HL-60 (cell line): ENCODE results near the gene RAB3C.

Experiments
- DNase-seq, 2 experiments: peaks; one replicate each; pipeline ENCODE4 v3.0.0-alpha.2; 2010 to 2020; ENCODE audit warnings: low read depth in 1 of 2, low spot score in 1 of 2
- H3K27ac ChIP-seq: fragments of 250-450 bp; sonication (Bioruptor Pico); replicated peaks from 2 replicates; pipeline ENCODE4 v1.5.1; 2020; ENCODE audit warnings: mild to moderate bottlenecking, moderate library complexity
- H3K27me3 ChIP-seq: fragments of 250-450 bp; sonication (Bioruptor Pico); 2 replicates; pipeline ENCODE4 v1.5.1; 2021; ENCODE audit warnings: mild to moderate bottlenecking, moderate library complexity; ENCODE audit not compliant: insufficient read depth, poor library complexity, severe bottlenecking
- H3K4me3 ChIP-seq: replicated peaks from 2 replicates; pipeline ENCODE4 v1.5.1; 2011; ENCODE audit warnings: mild to moderate bottlenecking, control low read depth, low read length; ENCODE audit not compliant: insufficient read depth
- GABPA ChIP-seq: IDR thresholded peaks from 2 replicates; pipeline ENCODE4 v1.6.1; 2012; ENCODE audit warnings: low read depth
- POLR2AphosphoS5 ChIP-seq: IDR thresholded peaks from 2 replicates; pipeline ENCODE4 v1.6.1; 2012; ENCODE audit warnings: low read depth
- SPI1 ChIP-seq: IDR thresholded peaks from 2 replicates; pipeline ENCODE4 v1.6.1; 2012; ENCODE audit warnings: low read depth, mild to moderate bottlenecking, borderline replicate concordance
- TF ChIP-seq, protein P1 (sequence below): IDR thresholded peaks from one replicate; pipeline ENCODE4 v1.5.1; 2011; ENCODE audit warnings: low read length, control low read depth, inconsistent platforms; ENCODE audit not compliant: insufficient read depth
- TF ChIP-seq, protein P2 (sequence below): IDR thresholded peaks from 2 replicates; pipeline ENCODE4 v1.6.1; 2012; ENCODE audit warnings: low read depth; ENCODE audit not compliant: insufficient replicate concordance

RAB3C gene

DNA sequence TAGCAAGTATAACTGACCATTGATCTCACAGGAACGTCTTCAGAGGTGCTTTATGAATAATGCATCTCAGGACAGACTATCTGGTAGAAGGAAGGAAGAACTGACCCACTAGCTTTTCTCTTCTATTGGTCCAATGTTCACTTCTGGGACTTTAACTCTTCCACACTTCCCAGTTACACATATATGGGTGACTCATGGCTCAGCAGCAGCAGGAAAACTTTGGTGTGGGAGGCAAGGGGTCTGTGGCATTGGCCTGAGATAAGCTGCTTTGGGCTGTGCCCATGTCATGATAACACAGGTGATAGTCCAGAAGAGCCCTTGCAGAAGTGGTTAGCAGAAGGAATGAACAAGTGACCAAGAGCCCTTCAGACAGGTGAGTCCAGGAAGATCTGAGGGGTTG lies 148.8 kb downstream of the RAB3C start:
- Histone ChIP-seq H3K27me3 (no peaks in the 10 kb centered on the region), H3K27ac (no peak overlapping the region), H3K4me3 (no peak overlapping the region)
- no peak for DNase-seq
- TF ChIP-seq SPI1 (no peak), POLR2AphosphoS5 (no peak), GABPA (no peak)
- TF ChIP-seq, protein P1, sequence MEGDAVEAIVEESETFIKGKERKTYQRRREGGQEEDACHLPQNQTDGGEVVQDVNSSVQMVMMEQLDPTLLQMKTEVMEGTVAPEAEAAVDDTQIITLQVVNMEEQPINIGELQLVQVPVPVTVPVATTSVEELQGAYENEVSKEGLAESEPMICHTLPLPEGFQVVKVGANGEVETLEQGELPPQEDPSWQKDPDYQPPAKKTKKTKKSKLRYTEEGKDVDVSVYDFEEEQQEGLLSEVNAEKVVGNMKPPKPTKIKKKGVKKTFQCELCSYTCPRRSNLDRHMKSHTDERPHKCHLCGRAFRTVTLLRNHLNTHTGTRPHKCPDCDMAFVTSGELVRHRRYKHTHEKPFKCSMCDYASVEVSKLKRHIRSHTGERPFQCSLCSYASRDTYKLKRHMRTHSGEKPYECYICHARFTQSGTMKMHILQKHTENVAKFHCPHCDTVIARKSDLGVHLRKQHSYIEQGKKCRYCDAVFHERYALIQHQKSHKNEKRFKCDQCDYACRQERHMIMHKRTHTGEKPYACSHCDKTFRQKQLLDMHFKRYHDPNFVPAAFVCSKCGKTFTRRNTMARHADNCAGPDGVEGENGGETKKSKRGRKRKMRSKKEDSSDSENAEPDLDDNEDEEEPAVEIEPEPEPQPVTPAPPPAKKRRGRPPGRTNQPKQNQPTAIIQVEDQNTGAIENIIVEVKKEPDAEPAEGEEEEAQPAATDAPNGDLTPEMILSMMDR, result no peak
- TF ChIP-seq, protein P2, sequence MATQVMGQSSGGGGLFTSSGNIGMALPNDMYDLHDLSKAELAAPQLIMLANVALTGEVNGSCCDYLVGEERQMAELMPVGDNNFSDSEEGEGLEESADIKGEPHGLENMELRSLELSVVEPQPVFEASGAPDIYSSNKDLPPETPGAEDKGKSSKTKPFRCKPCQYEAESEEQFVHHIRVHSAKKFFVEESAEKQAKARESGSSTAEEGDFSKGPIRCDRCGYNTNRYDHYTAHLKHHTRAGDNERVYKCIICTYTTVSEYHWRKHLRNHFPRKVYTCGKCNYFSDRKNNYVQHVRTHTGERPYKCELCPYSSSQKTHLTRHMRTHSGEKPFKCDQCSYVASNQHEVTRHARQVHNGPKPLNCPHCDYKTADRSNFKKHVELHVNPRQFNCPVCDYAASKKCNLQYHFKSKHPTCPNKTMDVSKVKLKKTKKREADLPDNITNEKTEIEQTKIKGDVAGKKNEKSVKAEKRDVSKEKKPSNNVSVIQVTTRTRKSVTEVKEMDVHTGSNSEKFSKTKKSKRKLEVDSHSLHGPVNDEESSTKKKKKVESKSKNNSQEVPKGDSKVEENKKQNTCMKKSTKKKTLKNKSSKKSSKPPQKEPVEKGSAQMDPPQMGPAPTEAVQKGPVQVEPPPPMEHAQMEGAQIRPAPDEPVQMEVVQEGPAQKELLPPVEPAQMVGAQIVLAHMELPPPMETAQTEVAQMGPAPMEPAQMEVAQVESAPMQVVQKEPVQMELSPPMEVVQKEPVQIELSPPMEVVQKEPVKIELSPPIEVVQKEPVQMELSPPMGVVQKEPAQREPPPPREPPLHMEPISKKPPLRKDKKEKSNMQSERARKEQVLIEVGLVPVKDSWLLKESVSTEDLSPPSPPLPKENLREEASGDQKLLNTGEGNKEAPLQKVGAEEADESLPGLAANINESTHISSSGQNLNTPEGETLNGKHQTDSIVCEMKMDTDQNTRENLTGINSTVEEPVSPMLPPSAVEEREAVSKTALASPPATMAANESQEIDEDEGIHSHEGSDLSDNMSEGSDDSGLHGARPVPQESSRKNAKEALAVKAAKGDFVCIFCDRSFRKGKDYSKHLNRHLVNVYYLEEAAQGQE, result no peak

DNA sequence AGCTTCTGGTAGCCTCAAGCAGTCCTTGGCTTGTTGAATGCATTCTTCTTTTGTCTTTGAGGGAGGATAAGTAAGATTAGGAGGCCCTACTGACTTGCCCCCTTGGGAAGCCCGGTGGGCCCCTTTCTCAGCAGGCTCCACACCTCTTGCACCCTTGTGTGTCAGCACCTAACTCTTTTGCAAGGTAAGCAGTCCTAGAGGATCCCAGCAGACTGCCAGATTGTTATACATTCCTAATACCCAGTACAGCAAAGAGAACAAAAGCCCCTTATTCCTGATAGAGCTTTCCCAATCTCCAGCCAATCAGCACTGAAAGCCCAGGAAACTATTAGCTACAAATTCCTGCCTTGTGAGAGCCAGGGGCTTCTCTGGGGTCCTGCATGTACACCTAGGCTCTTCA lies 152.8 kb downstream of the RAB3C start:
- DNase-seq, result no peak
- H3K27ac ChIP-seq, result no peak overlapping the region
- H3K4me3 ChIP-seq, result no peak overlapping the region
- TF ChIP-seq, protein P2, result no peak
- TF ChIP-seq POLR2AphosphoS5 (no peak), SPI1 (no peak), GABPA (no peak)
- TF ChIP-seq, protein P1, result no peak
- H3K27me3 ChIP-seq, result no peaks in the 10 kb centered on the region

DNA sequence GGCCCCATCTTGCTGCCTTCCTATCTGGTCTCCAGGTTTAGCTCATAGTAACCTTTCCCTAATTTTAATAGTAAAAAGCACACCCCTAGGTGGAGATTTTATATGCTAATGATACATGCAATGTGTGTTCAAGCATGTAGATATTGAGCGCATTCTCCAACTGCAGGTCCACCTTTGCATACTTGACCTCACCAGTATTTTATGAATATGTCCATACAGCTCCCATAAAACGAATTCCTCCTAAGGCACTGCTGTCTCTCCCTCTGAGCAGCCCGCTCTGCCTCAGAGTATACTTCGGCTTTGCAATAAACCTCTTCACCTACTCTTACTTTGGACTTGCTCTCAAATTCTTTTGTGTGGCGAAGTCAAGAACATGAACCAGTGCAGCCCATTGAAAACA lies 153.3 kb downstream of the RAB3C start:
- no peak for DNase-seq
- Histone ChIP-seq H3K27ac (no peak overlapping the region), H3K4me3 (no peak overlapping the region), H3K27me3 (no peaks in the 10 kb centered on the region)
- TF ChIP-seq, protein P1, result no peak
- no peak for TF ChIP-seq GABPA

DNA sequence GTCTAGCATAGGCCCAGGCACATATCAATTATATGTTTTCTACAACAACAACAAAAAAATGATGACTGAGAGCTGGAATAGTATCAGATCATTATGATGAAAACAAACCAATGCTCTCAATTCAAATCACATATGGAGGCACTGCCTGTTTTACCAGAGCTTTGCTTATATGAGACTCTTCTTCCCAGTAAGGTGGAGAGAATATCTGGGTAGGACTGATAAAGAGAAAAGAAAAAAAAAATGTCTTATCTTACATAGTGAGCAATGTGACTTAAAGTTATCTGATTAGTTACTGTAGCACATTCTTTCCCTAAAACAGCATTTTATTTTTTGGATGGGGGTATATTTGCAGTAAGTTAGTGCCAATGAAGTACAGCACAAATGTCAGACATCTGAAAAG lies 154.8 kb downstream of the RAB3C start:
- no peak for DNase-seq
- TF ChIP-seq POLR2AphosphoS5 (no peak), GABPA (no peak), SPI1 (no peak)
- TF ChIP-seq, protein P1, result no peak
- TF ChIP-seq, protein P2, result no peak
- no peak overlapping the region for H3K4me3 ChIP-seq
- H3K27me3 ChIP-seq, result no peaks in the 10 kb centered on the region
- no peak overlapping the region for H3K27ac ChIP-seq
